GM04503 (cell line): ENCODE results near the gene NAP1L4.

Source experiments
- DNase-seq: peaks from one replicate; pipeline ENCODE4 v3.0.0-alpha.2; 2012; ENCODE audit warnings: low read depth

NAP1L4 gene

DNA sequence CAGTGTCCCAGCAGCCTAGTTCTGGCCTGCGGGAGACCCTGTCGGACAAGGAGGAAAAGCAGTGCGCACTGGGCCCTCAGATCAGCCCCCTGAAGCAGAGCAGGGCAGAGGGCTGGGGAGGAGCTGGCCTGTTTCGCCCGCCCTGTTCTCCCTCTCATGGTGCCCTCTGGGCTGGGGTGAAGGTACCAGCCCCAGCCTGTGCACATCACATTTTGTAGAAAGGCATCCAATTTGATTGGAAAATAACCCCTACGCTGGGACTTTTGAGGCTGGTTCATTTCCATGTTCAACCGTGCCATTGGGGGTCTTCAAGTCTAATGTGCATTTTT lies 832 bp upstream of the NAP1L4 start:
- no peak for DNase-seq

- no peak for DNase-seq
Observed at GRCh38 chr11:2991452-2992233, 486 bp downstream of the NAP1L4 start.

GRCh38 chr11:2990617-2991451 lies 1.3 kb downstream of the NAP1L4 start:
- DNase-seq: no peak

GRCh38 chr11:2989551-2989950 lies 2.6 kb downstream of the NAP1L4 start:
- no peak for DNase-seq

DNA sequence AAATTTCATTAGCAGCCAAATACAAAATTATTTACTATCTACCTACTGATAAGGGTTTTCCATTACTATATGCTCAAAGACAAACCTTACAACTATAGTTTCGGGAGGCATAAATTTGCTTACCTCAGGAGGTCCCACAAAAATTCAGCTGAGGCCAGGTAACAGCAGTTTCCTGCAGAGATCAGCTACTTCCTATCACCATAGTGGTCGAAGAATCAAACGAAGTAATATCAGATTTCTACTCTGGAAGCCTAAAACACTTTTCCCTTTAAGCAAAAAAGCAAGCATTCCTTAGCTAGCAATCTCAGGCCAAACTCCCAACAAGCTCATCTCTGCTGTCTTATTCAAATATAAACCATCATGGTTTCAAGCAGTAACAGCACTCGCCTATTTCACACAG lies 3.1 kb downstream of the NAP1L4 start:
- no peak for DNase-seq

DNA sequence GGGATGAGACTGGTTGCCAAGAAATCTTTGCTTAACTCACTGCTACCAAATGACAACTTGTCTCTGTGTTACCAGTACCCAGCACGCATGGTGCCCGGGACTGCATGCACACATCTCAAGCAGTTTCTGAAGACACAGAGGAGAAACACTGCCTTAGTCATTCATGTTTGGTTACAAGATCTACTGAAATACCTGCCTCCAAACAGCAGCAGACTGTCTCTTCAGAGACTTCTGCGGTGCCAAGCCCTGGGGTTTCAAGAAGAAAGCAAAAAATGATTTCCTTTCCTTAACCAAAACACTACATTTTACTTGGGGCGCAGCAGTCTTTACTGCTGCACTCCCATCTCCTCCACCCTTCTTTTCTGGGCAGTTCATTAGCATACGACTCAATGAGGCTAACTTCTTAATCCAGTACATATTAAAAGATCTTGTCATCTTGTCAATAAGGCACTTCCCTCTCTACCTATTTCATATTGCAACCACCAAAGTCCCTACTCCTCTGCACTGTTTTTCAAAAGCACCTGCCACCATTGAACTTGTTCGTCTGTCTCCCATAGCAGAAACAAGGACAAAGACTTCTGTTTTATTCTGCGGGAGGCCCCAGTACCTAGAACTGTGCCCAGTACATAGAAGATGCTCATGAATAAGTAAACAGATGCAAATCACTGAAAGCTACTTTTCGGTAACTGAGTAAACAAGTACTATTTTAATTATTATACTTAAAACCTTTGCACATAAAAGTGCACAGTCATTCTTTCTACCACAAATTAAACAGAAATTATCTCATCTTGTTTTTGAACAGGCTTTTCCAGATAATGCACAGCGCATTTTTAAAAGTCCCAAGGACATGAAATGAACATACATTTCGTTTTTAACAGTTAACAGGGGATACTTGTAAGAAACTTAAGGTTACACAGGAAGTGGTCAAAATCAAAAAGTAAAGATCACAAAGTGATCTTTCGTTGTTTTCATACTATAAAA lies 4.0 kb downstream of the NAP1L4 start:
- DNase-seq: no peak

- DNase-seq: no peak
Observed at GRCh38 chr11:2983908-2984307, 8.2 kb downstream of the NAP1L4 start.

GRCh38 chr11:2982214-2982613 lies 9.9 kb downstream of the NAP1L4 start:
- no peak for DNase-seq

DNA sequence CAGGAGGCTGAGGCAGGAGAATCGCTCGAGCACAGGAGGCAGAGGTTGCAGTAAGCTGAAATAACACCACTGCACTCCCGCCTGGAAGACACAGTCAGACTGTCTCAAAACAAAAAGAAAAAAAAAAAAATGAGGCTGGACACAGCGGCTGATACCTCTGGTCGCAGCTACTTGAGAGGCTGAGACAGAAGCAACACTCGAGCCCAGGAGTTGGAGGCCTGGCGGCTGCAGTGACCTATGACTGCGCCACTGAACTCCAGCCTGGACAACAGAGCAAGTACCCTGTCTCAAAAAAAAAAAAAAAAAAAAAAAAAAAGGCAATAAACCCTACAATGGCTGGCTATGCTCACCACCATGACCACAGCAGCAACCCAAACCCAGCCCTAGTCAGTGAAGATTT lies 11.0 kb downstream of the NAP1L4 start:
- DNase-seq: no peak

GRCh38 chr11:2980168-2980840 lies 11.8 kb downstream of the NAP1L4 start:
- no peak for DNase-seq

GRCh38 chr11:2977113-2977512 lies 15.0 kb downstream of the NAP1L4 start:
- DNase-seq: no peak

GRCh38 chr11:2976294-2977063 lies 15.7 kb downstream of the NAP1L4 start:
- no peak for DNase-seq

DNA sequence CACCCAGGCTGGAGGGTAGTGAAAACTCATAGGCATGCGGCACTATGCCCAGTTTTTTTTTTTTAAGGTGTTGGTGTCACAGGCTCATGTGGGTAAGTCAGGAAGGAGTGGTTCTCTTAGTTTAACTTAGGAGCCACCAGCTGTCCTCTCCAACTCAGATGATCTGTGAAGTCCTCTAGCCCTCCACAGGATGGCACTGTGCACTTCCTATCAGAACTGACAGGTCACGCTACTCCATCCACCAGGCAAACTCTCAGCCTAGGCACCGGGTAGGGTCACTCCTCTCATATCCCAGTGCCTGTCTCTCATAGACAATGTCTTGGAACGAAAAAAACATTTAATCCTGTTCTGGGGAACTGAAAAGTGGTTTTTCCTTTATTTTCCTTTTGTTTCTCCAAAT lies 16.5 kb downstream of the NAP1L4 start:
- no peak for DNase-seq

GRCh38 chr11:2974272-2974671 lies 17.9 kb downstream of the NAP1L4 start:
- no peak for DNase-seq

DNA sequence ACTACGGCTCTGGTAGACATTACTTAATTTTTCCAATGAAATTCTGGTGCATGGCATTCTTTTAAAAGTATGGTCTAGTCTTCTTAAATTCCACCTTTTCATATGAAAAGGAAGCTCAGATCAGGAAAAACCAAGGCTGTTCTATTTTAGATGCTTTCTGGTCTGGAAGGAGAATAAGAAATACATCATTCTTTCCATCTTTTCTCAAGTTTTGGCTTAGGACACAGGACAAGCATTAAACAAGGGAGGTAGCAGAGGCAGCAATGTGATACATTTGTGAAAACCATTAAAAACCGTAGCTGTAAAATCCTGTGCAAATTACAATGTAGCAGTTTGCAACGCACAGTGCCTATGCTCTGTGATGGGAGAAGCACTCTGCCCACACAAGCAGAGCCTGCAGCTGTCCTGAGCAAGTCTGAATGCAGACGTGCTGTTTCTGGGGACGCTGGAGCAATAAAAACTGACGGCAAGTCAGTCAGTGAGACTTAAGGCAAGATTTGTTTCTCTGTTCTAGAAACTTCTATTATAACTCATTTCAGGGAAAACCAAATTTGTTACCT lies 23.7 kb downstream of the NAP1L4 start:
- no peak for DNase-seq

DNA sequence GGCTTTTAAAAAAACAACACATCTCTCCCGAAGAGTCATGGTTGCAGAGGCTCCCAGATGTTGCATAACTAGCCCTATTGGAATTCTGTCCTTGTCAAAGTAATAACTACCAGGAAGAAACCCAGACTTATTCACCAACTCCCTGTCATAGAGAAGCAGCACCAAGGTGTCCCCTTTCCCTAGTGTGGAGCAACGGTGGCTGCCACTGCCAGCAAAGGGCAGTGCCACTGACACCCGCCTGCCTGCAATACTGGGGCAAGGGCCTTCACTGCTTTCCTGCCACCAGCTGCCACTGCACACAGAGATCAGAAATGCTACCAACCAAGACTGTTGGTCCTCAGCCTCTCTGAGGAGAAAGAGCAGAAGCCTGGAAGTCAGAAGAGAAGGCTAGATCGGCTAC lies 27.3 kb downstream of the NAP1L4 start:
- DNase-seq: no peak

- no peak for DNase-seq
Observed at GRCh38 chr11:2963761-2964160, 28.4 kb downstream of the NAP1L4 start.

DNA sequence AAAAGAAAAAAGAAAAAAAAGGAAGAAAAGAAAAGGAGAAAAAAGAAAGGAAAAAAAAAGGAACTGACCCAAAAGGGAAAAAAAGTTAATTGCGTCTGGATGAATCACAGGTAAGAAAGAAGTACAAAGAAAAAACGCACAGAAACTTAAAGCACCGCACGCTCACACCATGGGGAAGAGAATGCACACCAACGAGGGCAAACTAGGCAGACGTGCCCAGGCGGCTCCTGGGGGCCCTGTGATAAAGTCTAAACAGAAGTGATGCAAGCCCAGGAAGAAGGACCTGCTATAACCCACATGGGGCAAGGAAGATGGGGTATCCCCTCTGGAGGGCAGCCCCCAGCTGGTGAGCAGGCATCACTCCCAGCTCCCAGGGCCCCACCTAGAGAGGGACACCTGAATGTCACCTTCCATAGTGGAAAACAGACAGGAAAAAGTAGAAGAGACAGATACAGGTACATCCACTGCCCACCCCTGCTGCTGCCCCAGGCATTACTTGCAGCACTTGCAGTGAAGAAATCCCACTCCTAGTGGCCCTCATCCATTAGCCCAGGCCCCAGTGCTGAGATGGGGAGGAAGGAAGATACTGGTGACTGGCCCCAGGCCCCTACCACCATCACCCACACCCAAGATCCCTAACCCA lies 28.9 kb downstream of the NAP1L4 start:
- DNase-seq: no peak

- DNase-seq: no peak
Observed at GRCh38 chr11:2961080-2961479, 31.0 kb downstream of the NAP1L4 start.

GRCh38 chr11:2960139-2960538 lies 32.0 kb downstream of the NAP1L4 start:
- no peak for DNase-seq
